Measurements from ENCODE around the gene IFT88. TPM values are rescaled to one million over a fixed set of nuclear protein-coding genes. Genes with fewer than 3 reads are reported as not detected.

The IFT88 gene
- total RNA-seq, 3 donors from 2014 or later (not counting 1 experiment from before 2014, with no cell fraction given) = 9.2 to 13.9 (median 13.9) TPM

DNA sequence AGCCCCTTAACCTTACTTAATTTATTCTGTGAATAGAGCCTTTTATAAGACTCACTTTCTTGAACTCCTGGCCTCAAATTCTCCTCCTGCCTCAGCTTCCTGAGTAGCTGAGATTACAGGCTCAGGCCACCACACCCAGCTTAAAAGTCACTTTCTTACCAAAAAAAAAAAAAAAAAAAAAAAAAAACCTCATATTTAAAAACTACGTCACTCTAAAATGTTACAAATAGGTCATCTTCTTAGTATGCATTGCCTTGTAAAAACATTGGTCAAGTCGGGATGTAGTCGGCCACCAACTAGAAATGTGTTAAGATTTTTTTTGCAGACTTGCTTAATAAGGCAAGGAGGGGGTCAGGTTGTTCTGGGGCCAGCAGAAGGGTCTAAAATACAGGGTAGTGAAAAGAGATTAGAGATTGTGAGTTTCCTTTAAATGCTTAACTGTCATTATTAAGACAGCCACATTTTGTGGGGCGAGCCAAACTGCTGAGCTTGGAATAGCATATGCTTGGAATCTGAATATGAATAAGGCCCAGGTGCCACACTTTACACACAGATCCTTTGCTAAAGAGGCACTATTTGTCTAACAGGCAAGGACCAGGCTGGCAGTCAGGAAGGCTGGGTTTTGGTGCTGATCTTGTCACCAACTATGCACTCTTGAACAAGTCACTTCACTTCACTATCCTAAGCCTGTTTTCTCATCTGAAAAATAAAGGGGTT is 120.1 kb downstream of the IFT88 start:
- Mint-ChIP-seq H3K9me3 (no peaks in the 10 kb centered on the region), H3K4me3 (peak overlapping the region; percentile 25), H3K4me1 (peaks cover 7 to 10% of the 10 kb centered on the region in 2 donors), H3K36me3 (no peaks in the 10 kb centered on the region), H3K27ac (peak overlapping the region; percentile 31 to 44), H3K27me3 (ENCODE audit: low read depth in 2 of 2) (no peaks in the 10 kb centered on the region)
- 75% methylated on average over 3 of the region's 4 CpGs for WGBS (ENCODE audit: insufficient coverage)
- no peak overlapping the region for H3K27ac ChIP-seq (ENCODE audit: low read length)
- no peak overlapping the region for H3K4me3 ChIP-seq (ENCODE audit: low read length)
- intact Hi-C loops (cut with micrococcal nuclease) = no loop called here
- ATAC-seq = peak in 1 of 3 donors; percentile 63
- H3K36me3 ChIP-seq (ENCODE audit: control insufficient read depth, insufficient read depth, low read length) = no peaks in the 10 kb centered on the region
- peaks cover 4% of the 10 kb centered on the region for H3K4me1 ChIP-seq (ENCODE audit: control insufficient read depth, insufficient read depth, low read length)
- H3K27me3 ChIP-seq (ENCODE audit: control insufficient read depth, insufficient read depth, low read length) = no peaks in the 10 kb centered on the region
- no peak for DNase-seq
- H3K9me3 ChIP-seq (ENCODE audit: control insufficient read depth, insufficient read depth, low read length) = no peaks in the 10 kb centered on the region
- TF ChIP-seq, protein P1, sequence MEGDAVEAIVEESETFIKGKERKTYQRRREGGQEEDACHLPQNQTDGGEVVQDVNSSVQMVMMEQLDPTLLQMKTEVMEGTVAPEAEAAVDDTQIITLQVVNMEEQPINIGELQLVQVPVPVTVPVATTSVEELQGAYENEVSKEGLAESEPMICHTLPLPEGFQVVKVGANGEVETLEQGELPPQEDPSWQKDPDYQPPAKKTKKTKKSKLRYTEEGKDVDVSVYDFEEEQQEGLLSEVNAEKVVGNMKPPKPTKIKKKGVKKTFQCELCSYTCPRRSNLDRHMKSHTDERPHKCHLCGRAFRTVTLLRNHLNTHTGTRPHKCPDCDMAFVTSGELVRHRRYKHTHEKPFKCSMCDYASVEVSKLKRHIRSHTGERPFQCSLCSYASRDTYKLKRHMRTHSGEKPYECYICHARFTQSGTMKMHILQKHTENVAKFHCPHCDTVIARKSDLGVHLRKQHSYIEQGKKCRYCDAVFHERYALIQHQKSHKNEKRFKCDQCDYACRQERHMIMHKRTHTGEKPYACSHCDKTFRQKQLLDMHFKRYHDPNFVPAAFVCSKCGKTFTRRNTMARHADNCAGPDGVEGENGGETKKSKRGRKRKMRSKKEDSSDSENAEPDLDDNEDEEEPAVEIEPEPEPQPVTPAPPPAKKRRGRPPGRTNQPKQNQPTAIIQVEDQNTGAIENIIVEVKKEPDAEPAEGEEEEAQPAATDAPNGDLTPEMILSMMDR (IDR thresholded peaks at IDR 0.05) = no peak

DNA sequence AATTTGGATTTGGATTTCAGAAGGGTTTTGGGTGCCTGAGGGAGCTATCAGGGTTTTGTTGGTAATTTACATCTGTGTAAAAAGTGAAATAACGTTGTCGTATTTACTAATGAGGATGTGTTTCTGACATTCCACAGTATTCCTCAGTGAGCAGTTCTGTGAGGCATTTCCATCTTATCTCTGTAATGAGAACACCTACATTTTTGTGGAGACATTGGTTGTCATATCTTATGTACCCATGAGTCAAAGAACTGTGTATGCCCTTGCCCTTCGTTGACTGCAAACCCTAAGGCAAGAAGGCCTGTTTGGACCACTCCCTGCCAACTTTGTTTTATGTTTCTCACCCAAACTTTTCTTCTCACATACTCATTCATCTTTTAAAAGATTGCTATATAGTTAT is 122.3 kb downstream of the IFT88 start:
- peaks cover 4% of the 10 kb centered on the region for H3K4me1 ChIP-seq (ENCODE audit: control insufficient read depth, insufficient read depth, low read length)
- no peaks in the 10 kb centered on the region for H3K9me3 Mint-ChIP-seq
- no peaks in the 10 kb centered on the region for H3K36me3 Mint-ChIP-seq
- 98% methylated on average over 3 of the region's 3 CpGs for WGBS (ENCODE audit: insufficient coverage)
- no peak overlapping the region for H3K4me3 Mint-ChIP-seq
- intact Hi-C loops (cut with micrococcal nuclease) = no loop called here
- no peaks in the 10 kb centered on the region for H3K9me3 ChIP-seq (ENCODE audit: control insufficient read depth, insufficient read depth, low read length)
- no peak overlapping the region for H3K4me3 ChIP-seq (ENCODE audit: low read length)
- H3K4me1 Mint-ChIP-seq = peaks cover 7 to 10% of the 10 kb centered on the region in 2 donors
- no peaks in the 10 kb centered on the region for H3K27me3 Mint-ChIP-seq (ENCODE audit: low read depth in 2 of 2)
- no peak for DNase-seq
- no peak overlapping the region for H3K27ac ChIP-seq (ENCODE audit: low read length)
- ATAC-seq = no peak
- TF ChIP-seq, protein P1 (IDR thresholded peaks at IDR 0.05) = no peak
- H3K36me3 ChIP-seq (ENCODE audit: control insufficient read depth, insufficient read depth, low read length) = no peaks in the 10 kb centered on the region
- no peaks in the 10 kb centered on the region for H3K27me3 ChIP-seq (ENCODE audit: control insufficient read depth, insufficient read depth, low read length)
- H3K27ac Mint-ChIP-seq = no peak overlapping the region

DNA sequence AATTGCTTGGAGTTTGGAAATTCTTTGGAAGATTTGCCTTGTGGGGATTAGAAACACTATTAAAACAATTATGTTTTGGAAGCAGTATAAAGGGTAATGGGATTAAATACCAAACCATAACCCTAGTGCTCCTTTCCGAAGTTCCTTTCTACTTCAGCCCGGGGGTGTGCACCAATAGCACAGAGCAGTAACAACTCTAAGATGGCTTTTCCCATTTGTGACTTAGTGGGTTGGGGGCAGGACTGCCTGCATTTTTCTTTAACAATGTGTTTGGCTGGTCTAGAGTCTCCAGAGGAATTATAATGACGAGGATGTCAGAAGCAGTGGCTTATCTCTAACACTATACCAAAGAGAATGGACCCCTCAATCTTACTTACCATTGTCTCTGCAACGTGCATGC is 124.7 kb downstream of the IFT88 start:
- H3K4me3 ChIP-seq (ENCODE audit: low read length) = no peak overlapping the region
- H3K4me1 ChIP-seq (ENCODE audit: control insufficient read depth, insufficient read depth, low read length) = peaks cover 7% of the 10 kb centered on the region
- H3K27ac ChIP-seq (ENCODE audit: low read length) = no peak overlapping the region
- no peaks in the 10 kb centered on the region for H3K27me3 ChIP-seq (ENCODE audit: control insufficient read depth, insufficient read depth, low read length)
- intact Hi-C loops (cut with micrococcal nuclease) = no loop called here
- H3K27ac Mint-ChIP-seq = no peak overlapping the region
- no peaks in the 10 kb centered on the region for H3K9me3 Mint-ChIP-seq
- H3K36me3 ChIP-seq (ENCODE audit: control insufficient read depth, insufficient read depth, low read length) = no peaks in the 10 kb centered on the region
- H3K36me3 Mint-ChIP-seq = no peaks in the 10 kb centered on the region
- H3K4me1 Mint-ChIP-seq = peaks cover 13 to 17% of the 10 kb centered on the region in 2 donors
- H3K27me3 Mint-ChIP-seq (ENCODE audit: low read depth in 2 of 2) = peaks cover 5 to 7% of the 10 kb centered on the region in 2 donors
- no peak overlapping the region for H3K4me3 Mint-ChIP-seq
- no peaks in the 10 kb centered on the region for H3K9me3 ChIP-seq (ENCODE audit: control insufficient read depth, insufficient read depth, low read length)
- no peak for DNase-seq
- WGBS (ENCODE audit: insufficient coverage) = 94% methylated on average over 2 of the region's 4 CpGs
- ATAC-seq = no peak
- TF ChIP-seq, protein P1 (IDR thresholded peaks at IDR 0.05) = no peak

GRCh38 chr13:20696073-20696472 is 129.1 kb downstream of the IFT88 start:
- Mint-ChIP-seq H3K9me3 (no peaks in the 10 kb centered on the region), H3K4me3 (no peak overlapping the region), H3K4me1 (peaks cover 6 to 8% of the 10 kb centered on the region in 2 donors), H3K27ac (no peak overlapping the region), H3K27me3 (ENCODE audit: low read depth in 2 of 2) (peaks cover 25% of the 10 kb centered on the region in 2 donors), H3K36me3 (no peaks in the 10 kb centered on the region)
- Histone ChIP-seq H3K27me3 (ENCODE audit: control insufficient read depth, insufficient read depth, low read length) (no peaks in the 10 kb centered on the region), H3K36me3 (ENCODE audit: control insufficient read depth, insufficient read depth, low read length) (no peaks in the 10 kb centered on the region), H3K4me3 (ENCODE audit: low read length) (no peak overlapping the region), H3K9me3 (ENCODE audit: control insufficient read depth, insufficient read depth, low read length) (no peaks in the 10 kb centered on the region), H3K27ac (ENCODE audit: low read length) (no peak overlapping the region), H3K4me1 (ENCODE audit: control insufficient read depth, insufficient read depth, low read length) (peaks cover 3% of the 10 kb centered on the region)
- TF ChIP-seq, protein P1 (IDR thresholded peaks at IDR 0.05) = no peak
- no peak for DNase-seq
- no peak for ATAC-seq
- intact Hi-C loops (cut with micrococcal nuclease) = no loop called here
- 61% methylated on average over 3 of the region's 4 CpGs for WGBS (ENCODE audit: insufficient coverage)

Measured in natural killer cell (primary cell).